NT2/D1 (cell line): ENCODE data around the gene TOX2.
A peak's percentile ranks its signal among the peaks of the same experiment; 100 is the strongest.

Experiments used
- DNase-seq: peaks from one replicate; pipeline ENCODE4 v3.0.0-alpha.2; 2011; ENCODE audit warnings: low read depth, low spot score
- H3K27me3 ChIP-seq: 2 replicates; pipeline ENCODE4 v1.6.0; 2011; ENCODE audit warnings: mild to moderate bottlenecking; ENCODE audit not compliant: insufficient read length, insufficient read depth
- H3K36me3 ChIP-seq: 2 replicates; pipeline ENCODE4 v1.6.1; 2011; ENCODE audit warnings: mild to moderate bottlenecking, low read length, mixed read lengths; ENCODE audit not compliant: insufficient read depth, insufficient read length
- H3K4me1 ChIP-seq: 2 replicates; pipeline ENCODE4 v1.5.1; 2011; ENCODE audit not compliant: insufficient read depth, insufficient read length
- H3K4me3 ChIP-seq: 2 replicates; pipeline ENCODE4 v1.5.1; 2011; ENCODE audit warnings: low read depth; ENCODE audit not compliant: insufficient read length
- H3K9ac ChIP-seq: 2 replicates; pipeline ENCODE4 v1.6.0; 2011; ENCODE audit warnings: low read depth; ENCODE audit not compliant: insufficient read length
- H3K9me3 ChIP-seq: 2 replicates; pipeline ENCODE4 v1.5.1; 2011; ENCODE audit warnings: mild to moderate bottlenecking, low read length; ENCODE audit not compliant: insufficient read depth
- SUZ12 ChIP-seq: IDR thresholded peaks from 2 replicates; pipeline ENCODE4 v1.6.1; 2011; ENCODE audit not compliant: insufficient read length, insufficient read depth; ENCODE audit errors: extremely low read depth
- YY1 ChIP-seq: IDR thresholded peaks from 2 replicates; pipeline ENCODE4 v1.6.1; 2011; ENCODE audit not compliant: insufficient read length, insufficient read depth
- ZNF274 ChIP-seq: IDR thresholded peaks from 2 replicates; pipeline ENCODE4 v1.6.1; 2011; ENCODE audit warnings: mild to moderate bottlenecking, low read depth, low read length

TOX2 gene

GRCh38 chr20:43960231-43960630 lies 45.6 kb downstream of the TOX2 start:
- Histone ChIP-seq H3K9ac (no peak overlapping the region), H3K9me3 (0 out of 2 replicates have a peak, but pooled peaks cover 6% of the 10 kb centered on the region), H3K4me3 (no peak overlapping the region), H3K27me3 (no peaks in the 10 kb centered on the region), H3K4me1 (peaks cover 25% of the 10 kb centered on the region), H3K36me3 (no peaks in the 10 kb centered on the region)
- DNase-seq, result no peak
- no peak for TF ChIP-seq ZNF274
- no peak for TF ChIP-seq YY1
- no peak for TF ChIP-seq SUZ12

- TF ChIP-seq SUZ12, result no peak
- TF ChIP-seq YY1, result no peak
- no peak for TF ChIP-seq ZNF274
- no peak for DNase-seq
- H3K9ac ChIP-seq, result no peak overlapping the region
- no peak overlapping the region for H3K4me3 ChIP-seq
- H3K9me3 ChIP-seq, result 0 out of 2 replicates have a peak, but pooled peaks cover 6% of the 10 kb centered on the region
- peaks cover 21% of the 10 kb centered on the region for H3K4me1 ChIP-seq
- no peaks in the 10 kb centered on the region for H3K27me3 ChIP-seq
- no peaks in the 10 kb centered on the region for H3K36me3 ChIP-seq
Measured at GRCh38 chr20:43961116-43961515, 46.5 kb downstream of the TOX2 start.

- peak; percentile 40 for DNase-seq
- TF ChIP-seq YY1, result no peak
- TF ChIP-seq SUZ12, result no peak
- TF ChIP-seq ZNF274, result no peak
- H3K4me1 ChIP-seq, result peaks cover 21% of the 10 kb centered on the region
- no peaks in the 10 kb centered on the region for H3K36me3 ChIP-seq
- no peak overlapping the region for H3K9ac ChIP-seq
- H3K4me3 ChIP-seq, result no peak overlapping the region
- H3K27me3 ChIP-seq, result no peaks in the 10 kb centered on the region
- H3K9me3 ChIP-seq, result 0 out of 2 replicates have a peak, but pooled peaks cover 6% of the 10 kb centered on the region
Measured at GRCh38 chr20:43961541-43962471, 47.2 kb downstream of the TOX2 start.

GRCh38 chr20:43962530-43962929 lies 47.9 kb downstream of the TOX2 start:
- peaks cover 21% of the 10 kb centered on the region for H3K4me1 ChIP-seq
- H3K27me3 ChIP-seq, result no peaks in the 10 kb centered on the region
- no peak for DNase-seq
- no peak for TF ChIP-seq YY1
- no peak for TF ChIP-seq SUZ12
- TF ChIP-seq ZNF274, result no peak
- no peak overlapping the region for H3K9ac ChIP-seq
- no peaks in the 10 kb centered on the region for H3K36me3 ChIP-seq
- H3K9me3 ChIP-seq, result 0 out of 2 replicates have a peak, but pooled peaks cover 6% of the 10 kb centered on the region
- no peak overlapping the region for H3K4me3 ChIP-seq

GRCh38 chr20:43963233-43963632 lies 48.6 kb downstream of the TOX2 start:
- Histone ChIP-seq H3K9ac (no peak overlapping the region), H3K4me1 (peaks cover 21% of the 10 kb centered on the region), H3K27me3 (no peaks in the 10 kb centered on the region), H3K9me3 (0 out of 2 replicates have a peak, but pooled peaks cover 1% of the 10 kb centered on the region), H3K4me3 (no peak overlapping the region), H3K36me3 (no peaks in the 10 kb centered on the region)
- TF ChIP-seq SUZ12, result no peak
- no peak for TF ChIP-seq YY1
- no peak for TF ChIP-seq ZNF274
- DNase-seq, result no peak

GRCh38 chr20:43963872-43964791 lies 49.5 kb downstream of the TOX2 start:
- peaks cover 24% of the 10 kb centered on the region for H3K4me1 ChIP-seq

More at GRCh38 chr20:43963872-43964791, 49.5 kb downstream of the TOX2 start:
- no peaks in the 10 kb centered on the region for H3K36me3 ChIP-seq
- H3K9me3 ChIP-seq, result no peaks in the 10 kb centered on the region
- no peak overlapping the region for H3K4me3 ChIP-seq
- DNase-seq, result no peak
- no peaks in the 10 kb centered on the region for H3K27me3 ChIP-seq
- TF ChIP-seq SUZ12, result no peak
- no peak for TF ChIP-seq ZNF274
- H3K9ac ChIP-seq, result no peak overlapping the region
